ENCODE results near the gene DBT. TPM values are rescaled to one million over a fixed set of nuclear protein-coding genes. Genes with fewer than 3 reads are reported as not detected.

DBT gene
- total and polyA plus RNA-seq, 2 donors (not counting 1 experiment from before 2014, with no cell fraction given): 2.6 to 15.1 TPM

DNA sequence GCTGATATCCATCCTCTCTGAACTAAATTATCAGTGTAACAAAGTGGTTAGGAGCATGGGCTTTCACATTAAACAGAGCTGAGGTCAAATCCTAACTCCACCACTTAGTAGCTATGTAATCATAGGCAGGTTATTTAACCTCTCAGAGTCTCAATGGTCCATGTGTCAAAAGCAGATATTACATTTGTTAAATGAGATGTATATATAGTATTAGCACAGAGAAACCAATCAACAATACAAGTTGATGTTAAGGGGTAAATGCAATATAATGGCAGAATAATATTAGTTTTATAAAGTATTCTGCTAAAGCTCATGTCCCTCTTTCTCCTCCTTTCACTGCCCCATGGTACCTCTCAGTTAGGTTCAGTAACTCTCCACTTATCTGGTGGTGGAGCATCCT is 27.2 kb downstream of the DBT start:
- no peaks in the 10 kb centered on the region for H3K9me3 ChIP-seq (ENCODE audit: control extremely low read depth in 1 of 3, control insufficient read depth in 2 of 3, insufficient read depth in 1 of 3, low read length in 2 of 3)

GRCh38 chr1:100219883-100220282 is 29.8 kb downstream of the DBT start:
- ATAC-seq (ENCODE audit: low read depth) (no peak), DNase-seq (no peak)
- POLR2A ChIA-PET: no interaction called here
- Histone ChIP-seq H4K20me1 (ENCODE audit: control insufficient read depth, insufficient read depth, low read length, poor library complexity, severe bottlenecking) (no peaks in the 10 kb centered on the region), H3K9ac (ENCODE audit: low read length) (no peak overlapping the region), H3K4me1 (ENCODE audit: control insufficient read depth in 2 of 2, insufficient read depth in 2 of 2, low read length in 2 of 2) (no peaks in the 10 kb centered on the region), H3K9me3 (ENCODE audit: control extremely low read depth in 1 of 3, control insufficient read depth in 2 of 3, insufficient read depth in 1 of 3, low read length in 2 of 3) (no peaks in the 10 kb centered on the region), H3K4me2 (replicated peaks; ENCODE audit: low read depth, low read length, poor library complexity, severe bottlenecking) (no peak overlapping the region), H3K4me3 (ENCODE audit: control extremely low read depth in 1 of 5, extremely low read depth in 1 of 5, insufficient read depth in 1 of 5, low read depth in 2 of 5, low read length in 4 of 5) (no peak overlapping the region), H3K79me2 (ENCODE audit: control insufficient read depth, insufficient read depth, low read length) (no peaks in the 10 kb centered on the region), H3K27me3 (replicated peaks in 1 of 4; ENCODE audit: control extremely low read depth in 1 of 4, control insufficient read depth in 3 of 4, insufficient read depth in 4 of 4, low read length in 3 of 4) (no peaks in the 10 kb centered on the region), H3K27ac (ENCODE audit: low read length in 2 of 2) (no peak overlapping the region), H3K36me3 (replicated peaks in 1 of 2; ENCODE audit: control extremely low read depth in 1 of 2, control insufficient read depth in 1 of 2, extremely low read depth in 1 of 2, insufficient read depth in 2 of 2, low read length in 1 of 2) (peaks cover 0 to 20% of the 10 kb centered on the region in 2 experiments), H2AFZ (ENCODE audit: insufficient read depth, low read depth, low read length, poor library complexity, severe bottlenecking) (no peak overlapping the region)
- H3K4me1 Mint-ChIP-seq: no peaks in the 10 kb centered on the region
- H3K27ac Mint-ChIP-seq: no peak overlapping the region
- no peaks in the 10 kb centered on the region for H3K27me3 Mint-ChIP-seq
- H3K4me3 Mint-ChIP-seq: no peak overlapping the region
- intact Hi-C loops (cut with micrococcal nuclease): no loop called here
- no peaks in the 10 kb centered on the region for H3K9me3 Mint-ChIP-seq (ENCODE audit: insufficient read depth)
- TF ChIP-seq, protein P1, sequence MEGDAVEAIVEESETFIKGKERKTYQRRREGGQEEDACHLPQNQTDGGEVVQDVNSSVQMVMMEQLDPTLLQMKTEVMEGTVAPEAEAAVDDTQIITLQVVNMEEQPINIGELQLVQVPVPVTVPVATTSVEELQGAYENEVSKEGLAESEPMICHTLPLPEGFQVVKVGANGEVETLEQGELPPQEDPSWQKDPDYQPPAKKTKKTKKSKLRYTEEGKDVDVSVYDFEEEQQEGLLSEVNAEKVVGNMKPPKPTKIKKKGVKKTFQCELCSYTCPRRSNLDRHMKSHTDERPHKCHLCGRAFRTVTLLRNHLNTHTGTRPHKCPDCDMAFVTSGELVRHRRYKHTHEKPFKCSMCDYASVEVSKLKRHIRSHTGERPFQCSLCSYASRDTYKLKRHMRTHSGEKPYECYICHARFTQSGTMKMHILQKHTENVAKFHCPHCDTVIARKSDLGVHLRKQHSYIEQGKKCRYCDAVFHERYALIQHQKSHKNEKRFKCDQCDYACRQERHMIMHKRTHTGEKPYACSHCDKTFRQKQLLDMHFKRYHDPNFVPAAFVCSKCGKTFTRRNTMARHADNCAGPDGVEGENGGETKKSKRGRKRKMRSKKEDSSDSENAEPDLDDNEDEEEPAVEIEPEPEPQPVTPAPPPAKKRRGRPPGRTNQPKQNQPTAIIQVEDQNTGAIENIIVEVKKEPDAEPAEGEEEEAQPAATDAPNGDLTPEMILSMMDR (IDR thresholded peaks at IDR 0.05): no peak
- no peak for TF ChIP-seq EZH2 (IDR thresholded peaks at IDR 0.05; ENCODE audit: borderline replicate concordance, insufficient read depth, low read depth, low read length, poor library complexity, severe bottlenecking)
- CTCF ChIA-PET: no interaction called here
- WGBS (ENCODE audit: insufficient coverage): no CpG with 5 or more reads among the region's 2 CpGs

More for the DNA sequence above, 27.2 kb downstream of the DBT start:
- intact Hi-C loops (cut with micrococcal nuclease): no loop called here
- Mint-ChIP-seq H3K4me1 (no peaks in the 10 kb centered on the region), H3K27ac (no peak overlapping the region), H3K4me3 (no peak overlapping the region), H3K9me3 (ENCODE audit: insufficient read depth) (no peaks in the 10 kb centered on the region), H3K27me3 (no peaks in the 10 kb centered on the region)
- H3K27me3 ChIP-seq (replicated peaks in 1 of 4; ENCODE audit: control extremely low read depth in 1 of 4, control insufficient read depth in 3 of 4, insufficient read depth in 4 of 4, low read length in 3 of 4): no peaks in the 10 kb centered on the region
- H3K79me2 ChIP-seq (ENCODE audit: control insufficient read depth, insufficient read depth, low read length): no peaks in the 10 kb centered on the region
- H3K27ac ChIP-seq (ENCODE audit: low read length in 2 of 2): no peak overlapping the region
- no peak overlapping the region for H2AFZ ChIP-seq (ENCODE audit: insufficient read depth, low read depth, low read length, poor library complexity, severe bottlenecking)
- no peak for DNase-seq
- ATAC-seq (ENCODE audit: low read depth): no peak
- no peak overlapping the region for H3K4me2 ChIP-seq (replicated peaks; ENCODE audit: low read depth, low read length, poor library complexity, severe bottlenecking)
- H3K36me3 ChIP-seq (replicated peaks in 1 of 2; ENCODE audit: control extremely low read depth in 1 of 2, control insufficient read depth in 1 of 2, extremely low read depth in 1 of 2, insufficient read depth in 2 of 2, low read length in 1 of 2): peaks cover 0 to 13% of the 10 kb centered on the region in 2 experiments
- no peak overlapping the region for H3K9ac ChIP-seq (ENCODE audit: low read length)
- no peak for TF ChIP-seq EZH2 (IDR thresholded peaks at IDR 0.05; ENCODE audit: borderline replicate concordance, insufficient read depth, low read depth, low read length, poor library complexity, severe bottlenecking)
- TF ChIP-seq, protein P1 (IDR thresholded peaks at IDR 0.05): no peak
- no peaks in the 10 kb centered on the region for H4K20me1 ChIP-seq (ENCODE audit: control insufficient read depth, insufficient read depth, low read length, poor library complexity, severe bottlenecking)
- no peaks in the 10 kb centered on the region for H3K4me1 ChIP-seq (ENCODE audit: control insufficient read depth in 2 of 2, insufficient read depth in 2 of 2, low read length in 2 of 2)
- ChIA-PET CTCF (interaction anchor here (1.1 to 2.5 kb wide), 4 partner anchors 20 to 242 kb away, joined by 3 to 7 read pairs (median 4); partner anchors contain the start of genes SASS6 and TRMT13), POLR2A (no interaction called here)
- no peak overlapping the region for H3K4me3 ChIP-seq (ENCODE audit: control extremely low read depth in 1 of 5, extremely low read depth in 1 of 5, insufficient read depth in 1 of 5, low read depth in 2 of 5, low read length in 4 of 5)

Measured in B cell (primary cell).